ENCODE measurements around the gene IDH3G. TPM values are rescaled to one million over a fixed set of nuclear protein-coding genes. Genes with fewer than 3 reads are reported as not detected.

IDH3G gene
- total RNA-seq, 1 donor from 2014 or later: 58.5 TPM

DNA sequence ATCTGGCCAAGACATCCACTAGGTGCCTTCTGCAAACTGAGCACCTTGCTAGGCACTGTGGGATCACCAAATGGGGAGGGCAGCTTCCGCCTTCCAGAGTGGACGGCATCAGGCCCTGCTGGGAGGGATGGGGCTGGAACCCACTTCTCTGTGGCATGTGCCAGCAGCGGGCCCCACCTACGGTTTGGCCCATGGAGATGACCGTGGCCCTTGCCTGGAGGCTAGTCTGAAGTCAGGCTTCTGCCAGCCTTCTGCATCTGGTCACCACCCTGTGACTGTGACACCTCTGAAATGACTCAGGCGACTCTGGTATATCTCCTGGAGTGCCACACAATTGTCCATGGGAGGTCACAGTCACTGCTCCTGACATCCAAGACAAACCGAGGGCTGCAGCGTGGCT is 7.5 kb upstream of the IDH3G start:
- DNase-seq: no peak
- no peaks in the 10 kb centered on the region for H3K27me3 Mint-ChIP-seq
- intact Hi-C loops (cut with micrococcal nuclease): no loop called here

DNA sequence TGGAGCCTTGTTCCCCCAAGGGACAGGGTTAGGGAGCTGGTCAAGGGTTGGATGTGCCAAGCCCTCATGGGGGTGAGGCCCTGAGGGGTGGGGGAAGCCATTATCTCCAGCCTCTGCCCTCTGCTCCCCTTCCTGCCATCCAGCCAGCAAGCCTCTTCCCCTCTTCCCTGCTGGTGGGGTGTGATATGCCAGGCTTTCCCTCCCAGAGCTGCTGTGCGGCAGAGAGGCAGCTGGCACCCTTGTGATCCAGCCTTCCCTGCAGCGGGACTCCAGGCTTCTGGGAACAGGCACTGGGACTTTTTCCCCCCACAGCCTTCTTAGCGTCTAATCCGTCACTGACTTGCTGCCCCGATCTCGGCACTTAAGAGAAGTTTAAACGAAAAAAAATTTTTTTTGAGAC is 6.6 kb upstream of the IDH3G start:
- H3K27me3 Mint-ChIP-seq: no peaks in the 10 kb centered on the region
- POLR2A ChIA-PET: no interaction called here
- intact Hi-C loops (cut with micrococcal nuclease): no loop called here
- no peak overlapping the region for H3K27ac Mint-ChIP-seq
- TF ChIP-seq, protein P1, sequence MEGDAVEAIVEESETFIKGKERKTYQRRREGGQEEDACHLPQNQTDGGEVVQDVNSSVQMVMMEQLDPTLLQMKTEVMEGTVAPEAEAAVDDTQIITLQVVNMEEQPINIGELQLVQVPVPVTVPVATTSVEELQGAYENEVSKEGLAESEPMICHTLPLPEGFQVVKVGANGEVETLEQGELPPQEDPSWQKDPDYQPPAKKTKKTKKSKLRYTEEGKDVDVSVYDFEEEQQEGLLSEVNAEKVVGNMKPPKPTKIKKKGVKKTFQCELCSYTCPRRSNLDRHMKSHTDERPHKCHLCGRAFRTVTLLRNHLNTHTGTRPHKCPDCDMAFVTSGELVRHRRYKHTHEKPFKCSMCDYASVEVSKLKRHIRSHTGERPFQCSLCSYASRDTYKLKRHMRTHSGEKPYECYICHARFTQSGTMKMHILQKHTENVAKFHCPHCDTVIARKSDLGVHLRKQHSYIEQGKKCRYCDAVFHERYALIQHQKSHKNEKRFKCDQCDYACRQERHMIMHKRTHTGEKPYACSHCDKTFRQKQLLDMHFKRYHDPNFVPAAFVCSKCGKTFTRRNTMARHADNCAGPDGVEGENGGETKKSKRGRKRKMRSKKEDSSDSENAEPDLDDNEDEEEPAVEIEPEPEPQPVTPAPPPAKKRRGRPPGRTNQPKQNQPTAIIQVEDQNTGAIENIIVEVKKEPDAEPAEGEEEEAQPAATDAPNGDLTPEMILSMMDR (IDR thresholded peaks at IDR 0.05): no peak
- CTCF ChIA-PET: no interaction called here
- peaks cover 7% of the 10 kb centered on the region for H3K4me1 Mint-ChIP-seq
- H3K9me3 Mint-ChIP-seq: no peaks in the 10 kb centered on the region
- DNase-seq (no peak), ATAC-seq (ENCODE audit: low read depth) (no peak)
- no peak overlapping the region for H3K4me3 Mint-ChIP-seq
- H3K36me3 Mint-ChIP-seq (ENCODE audit: low read depth): peaks cover 22% of the 10 kb centered on the region

More for the DNA sequence above, 7.5 kb upstream of the IDH3G start:
- Mint-ChIP-seq H3K36me3 (ENCODE audit: low read depth) (peaks cover 18% of the 10 kb centered on the region), H3K4me1 (no peaks in the 10 kb centered on the region), H3K9me3 (no peaks in the 10 kb centered on the region), H3K4me3 (no peak overlapping the region), H3K27ac (no peak overlapping the region)
- CTCF ChIA-PET: no interaction called here
- ATAC-seq (ENCODE audit: low read depth): no peak
- POLR2A ChIA-PET: no interaction called here
- TF ChIP-seq, protein P1 (IDR thresholded peaks at IDR 0.05): no peak

DNA sequence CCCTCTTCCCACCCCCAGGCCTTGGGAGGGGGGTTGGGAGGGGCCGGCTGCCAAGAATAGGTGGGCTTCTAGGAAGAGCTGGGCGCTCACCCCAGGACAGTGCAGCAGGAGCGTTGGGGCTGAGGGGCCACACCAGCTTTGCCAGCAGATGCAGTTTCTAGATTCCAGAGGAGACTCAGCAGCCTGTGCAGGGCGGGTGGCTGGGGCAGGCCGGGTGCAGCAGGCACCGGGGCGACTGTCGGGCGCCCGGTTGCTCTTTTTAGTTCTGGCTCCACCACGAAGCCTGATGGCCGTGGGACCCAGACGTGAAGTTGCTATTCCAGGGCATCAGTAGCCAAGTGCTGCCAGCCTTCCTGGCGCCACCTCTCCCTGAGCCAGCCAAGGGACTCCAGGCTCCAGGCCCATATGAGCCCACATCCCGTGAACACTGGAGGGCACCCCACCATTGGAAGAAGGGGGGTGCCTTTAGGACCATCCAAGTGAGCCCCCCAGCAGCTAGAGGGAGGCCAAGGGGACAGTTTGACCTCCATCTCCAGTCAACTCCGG is 6.1 kb upstream of the IDH3G start:
- Mint-ChIP-seq H3K9me3 (no peaks in the 10 kb centered on the region), H3K4me1 (peaks cover 7% of the 10 kb centered on the region), H3K36me3 (ENCODE audit: low read depth) (peaks cover 22% of the 10 kb centered on the region), H3K27ac (no peak overlapping the region), H3K4me3 (no peak overlapping the region), H3K27me3 (no peaks in the 10 kb centered on the region)
- intact Hi-C loops (cut with micrococcal nuclease): no loop called here
- ATAC-seq (ENCODE audit: low read depth) (no peak), DNase-seq (no peak)
- ChIA-PET CTCF (no interaction called here), POLR2A (no interaction called here)
- TF ChIP-seq, protein P1 (IDR thresholded peaks at IDR 0.05): no peak

DNA sequence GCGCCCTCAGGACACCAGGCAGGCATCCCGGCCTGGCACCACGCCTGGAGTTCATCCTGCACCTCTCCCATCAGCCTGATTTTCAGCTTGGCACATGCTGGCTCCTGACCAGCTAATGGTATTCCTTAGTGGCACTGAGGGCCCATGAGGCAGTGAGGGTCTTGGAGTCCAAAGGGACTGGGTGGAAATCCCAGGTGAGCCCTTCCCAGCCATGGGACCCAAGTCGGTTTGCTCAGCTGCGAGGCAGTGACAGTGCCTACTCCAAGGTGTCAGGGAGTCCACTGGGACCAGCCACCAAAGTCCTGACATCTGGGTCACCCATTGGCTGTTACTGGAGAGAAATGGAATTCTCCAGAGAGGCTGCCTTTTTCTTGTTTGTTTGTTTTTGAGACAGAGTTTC is 5.2 kb upstream of the IDH3G start:
- Mint-ChIP-seq H3K4me1 (peaks cover 9% of the 10 kb centered on the region), H3K9me3 (no peaks in the 10 kb centered on the region), H3K27ac (no peak overlapping the region), H3K27me3 (no peaks in the 10 kb centered on the region), H3K4me3 (no peak overlapping the region), H3K36me3 (ENCODE audit: low read depth) (peaks cover 25% of the 10 kb centered on the region)
- ChIA-PET POLR2A (no interaction called here), CTCF (no interaction called here)
- intact Hi-C loops (cut with micrococcal nuclease): no loop called here
- TF ChIP-seq, protein P1 (IDR thresholded peaks at IDR 0.05): no peak
- no peak for DNase-seq
- ATAC-seq (ENCODE audit: low read depth): no peak

DNA sequence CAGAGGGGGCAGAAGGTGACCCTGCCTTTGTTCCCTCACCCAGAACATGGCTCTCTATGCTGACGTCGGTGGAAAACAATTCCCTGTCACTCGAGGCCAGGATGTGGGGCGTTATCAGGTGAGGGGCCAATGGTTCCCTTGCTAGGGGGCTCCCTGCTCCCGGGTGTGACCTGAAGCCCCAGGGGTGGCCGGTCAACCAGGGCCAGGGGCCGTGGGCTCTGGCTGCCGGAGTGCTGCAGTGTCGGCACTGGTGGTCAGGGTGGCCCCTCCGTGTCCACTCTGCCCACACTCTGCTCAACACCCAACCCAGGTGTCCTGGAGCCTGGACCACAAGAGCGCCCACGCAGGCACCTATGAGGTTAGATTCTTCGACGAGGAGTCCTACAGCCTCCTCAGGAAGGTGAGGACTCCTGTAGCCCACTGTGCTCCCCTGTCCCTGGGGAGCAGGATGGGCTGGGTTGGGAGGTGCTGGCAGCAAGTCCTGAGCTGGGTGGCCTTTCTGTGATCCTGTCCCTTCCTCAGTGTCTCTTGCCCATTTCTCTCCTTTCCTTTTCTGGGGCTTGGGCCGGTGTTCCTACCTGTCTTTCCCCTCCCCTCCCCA is 3.3 kb upstream of the IDH3G start:
- no peak overlapping the region for H3K4me3 Mint-ChIP-seq
- H3K9me3 Mint-ChIP-seq: no peaks in the 10 kb centered on the region
- no peaks in the 10 kb centered on the region for H3K27me3 Mint-ChIP-seq
- H3K36me3 Mint-ChIP-seq (ENCODE audit: low read depth): peaks cover 27% of the 10 kb centered on the region
- TF ChIP-seq, protein P1 (IDR thresholded peaks at IDR 0.05): no peak
- peaks cover 17% of the 10 kb centered on the region for H3K4me1 Mint-ChIP-seq
- intact Hi-C loops (cut with micrococcal nuclease): no loop called here
- no peak overlapping the region for H3K27ac Mint-ChIP-seq
- POLR2A ChIA-PET: no interaction called here
- no peak for ATAC-seq (ENCODE audit: low read depth)
- DNase-seq: no peak
- CTCF ChIA-PET: no interaction called here

All from activated B cell treated with CpG ODN at 0.5 μM for 24 hours (primary cell).